Fibroblast of lung (primary cell): ENCODE results near the gene MRAS. TPM values are rescaled to one million over a fixed set of nuclear protein-coding genes. Genes with fewer than 3 reads are reported as not detected.

ENCODE experiments used
- DNase-seq, 2 donors: peaks; one replicate each; pipeline versions ENCODE4 v3.0.0 to v3.0.0-alpha.2; 2010; ENCODE audit warnings: low read depth in 2 of 2
- H2AFZ ChIP-seq: 2 replicates; pipeline ENCODE4 v1.5.1; 2012; ENCODE audit warnings: low read length, control low read depth, inconsistent platforms
- H3K27ac ChIP-seq: 2 replicates; pipeline ENCODE4 v1.5.1; 2011; ENCODE audit warnings: low read length, control low read depth; ENCODE audit not compliant: insufficient read depth
- H3K27me3 ChIP-seq: 2 replicates; pipeline ENCODE4 v1.5.1; 2011; ENCODE audit warnings: mild to moderate bottlenecking, low read length; ENCODE audit not compliant: control insufficient read depth, insufficient read depth
- H3K36me3 ChIP-seq: 2 replicates; pipeline ENCODE4 v1.5.1; 2011; ENCODE audit warnings: low read length; ENCODE audit not compliant: control insufficient read depth, insufficient read depth
- H3K4me1 ChIP-seq: 2 replicates; pipeline ENCODE4 v1.5.1; 2011; ENCODE audit warnings: low read length; ENCODE audit not compliant: control insufficient read depth, insufficient read depth; ENCODE audit errors: extremely low read depth
- H3K4me2 ChIP-seq: 2 replicates; pipeline ENCODE4 v1.5.1; 2011; ENCODE audit warnings: low read length, control low read depth; ENCODE audit not compliant: insufficient read depth; ENCODE audit errors: extremely low read depth
- H3K4me3 ChIP-seq, 4 experiments: fragments of 200-600 bp in 1 of 4; sonication (generic) in 1 of 4; replicated peaks in 1 of 4; 2 replicates each; pipeline ENCODE4 v1.5.1; 2011 to 2016; ENCODE audit warnings: low read length in 4 of 4, low read depth in 3 of 4, mild to moderate bottlenecking in 3 of 4, control low read depth in 2 of 4, inconsistent platforms in 1 of 4, mixed read lengths in 1 of 4; ENCODE audit not compliant: insufficient read depth in 1 of 4; ENCODE audit errors: control extremely low read depth in 1 of 4
- H3K79me2 ChIP-seq: 2 replicates; pipeline ENCODE4 v1.5.1; 2012; ENCODE audit warnings: mild to moderate bottlenecking, low read length, inconsistent platforms; ENCODE audit not compliant: control insufficient read depth, insufficient read depth
- H3K9ac ChIP-seq: 2 replicates; pipeline ENCODE4 v1.5.1; 2011; ENCODE audit warnings: mild to moderate bottlenecking, low read length, control low read depth; ENCODE audit not compliant: insufficient read depth
- H3K9me3 ChIP-seq: 2 replicates; pipeline ENCODE4 v1.5.1; 2012; ENCODE audit warnings: low read depth, low read length; ENCODE audit not compliant: control insufficient read depth, insufficient read depth
- H4K20me1 ChIP-seq: 2 replicates; pipeline ENCODE4 v1.5.1; 2011; ENCODE audit warnings: low read length; ENCODE audit not compliant: control insufficient read depth, insufficient read depth; ENCODE audit errors: extremely low read depth
- CTCF ChIP-seq, 2 donors: IDR thresholded peaks in 1 of 2; conservative IDR thresholded peaks in 1 of 2; 1 replicate in 1 of 2; 2 replicates in 1 of 2; pipeline ENCODE4 v1.5.1; 2011 to 2012; ENCODE audit warnings: low read length in 2 of 2, control low read depth in 1 of 2, inconsistent platforms in 1 of 2, low read depth in 1 of 2, mild to moderate bottlenecking in 1 of 2
- EZH2 ChIP-seq: IDR thresholded peaks from 2 replicates; pipeline ENCODE4 v1.5.1; 2012; ENCODE audit warnings: low read length, control low read depth, mild to moderate bottlenecking; ENCODE audit errors: missing control alignments
- polyA plus RNA-seq, 2 donors: library from polyadenylated mRNA; depleted of rRNA in 1 of 2; stranded (reverse) in 1 of 2; unstranded in 1 of 2; fragments of >200 nt; gene quantifications; 2 replicates each; pipeline ENCODE4 v1.2.1, GENCODE V29; 2011 to 2012; ENCODE audit warnings: missing spikeins in 1 of 2
- total RNA-seq: library from RNA; depleted of rRNA; stranded (reverse); fragments of >200 nt; gene quantifications from 2 replicates; pipeline ENCODE4 v1.2.1, GENCODE V29; 2014

The MRAS gene
- total and polyA plus RNA-seq, 2 donors (not counting 1 experiment from before 2014, with no cell fraction given), result 35.3 to 73.0 TPM

GRCh38 chr3:138364356-138365252 lies 16.2 kb downstream of the MRAS start:
- Histone ChIP-seq H3K4me3 (no peak overlapping the region), H3K4me1 (no peaks in the 10 kb centered on the region), H3K36me3 (no peaks in the 10 kb centered on the region), H4K20me1 (peaks cover 1% of the 10 kb centered on the region), H3K27me3 (no peaks in the 10 kb centered on the region), H2AFZ (no peak overlapping the region), H3K79me2 (no peaks in the 10 kb centered on the region), H3K4me2 (no peak overlapping the region), H3K9ac (no peak overlapping the region), H3K27ac (no peak overlapping the region), H3K9me3 (no peaks in the 10 kb centered on the region)
- TF ChIP-seq CTCF (conservative IDR thresholded peaks at IDR 0.05 in 1 of 2, IDR thresholded peaks at IDR 0.05 in 1 of 2; ENCODE audit: low read depth in 1 of 2, low read length in 2 of 2) (no peak), EZH2 (no peak)
- DNase-seq, result no peak

DNA sequence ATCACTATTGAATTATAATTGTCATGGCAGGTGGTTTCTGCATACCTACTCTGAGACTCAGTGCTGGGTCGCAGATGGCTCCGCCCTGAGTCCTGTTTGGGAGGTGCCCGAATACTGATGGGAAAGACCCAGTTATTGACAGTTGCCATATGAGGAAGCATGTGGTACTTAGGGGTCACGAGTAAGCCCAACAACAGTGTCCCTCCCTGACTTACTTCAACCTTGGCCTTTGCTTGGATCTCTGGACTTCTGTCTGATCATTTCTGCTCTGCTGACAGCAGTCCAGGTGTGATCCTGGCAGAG lies 16.8 kb downstream of the MRAS start:
- H3K4me3 ChIP-seq, result no peak overlapping the region
- H4K20me1 ChIP-seq, result peaks cover 1% of the 10 kb centered on the region
- no peaks in the 10 kb centered on the region for H3K36me3 ChIP-seq
- no peaks in the 10 kb centered on the region for H3K4me1 ChIP-seq
- H3K27me3 ChIP-seq, result no peaks in the 10 kb centered on the region
- H2AFZ ChIP-seq, result no peak overlapping the region
- TF ChIP-seq EZH2 (no peak), CTCF (conservative IDR thresholded peaks at IDR 0.05 in 1 of 2, IDR thresholded peaks at IDR 0.05 in 1 of 2; ENCODE audit: low read depth in 1 of 2, low read length in 2 of 2) (no peak)
- no peak overlapping the region for H3K27ac ChIP-seq
- no peaks in the 10 kb centered on the region for H3K9me3 ChIP-seq
- H3K4me2 ChIP-seq, result no peak overlapping the region
- no peaks in the 10 kb centered on the region for H3K79me2 ChIP-seq
- no peak for DNase-seq
- no peak overlapping the region for H3K9ac ChIP-seq

GRCh38 chr3:138366006-138366759 lies 17.8 kb downstream of the MRAS start:
- Histone ChIP-seq H3K4me1 (no peaks in the 10 kb centered on the region), H3K79me2 (no peaks in the 10 kb centered on the region), H3K27ac (no peak overlapping the region)

More at GRCh38 chr3:138366006-138366759, 17.8 kb downstream of the MRAS start:
- no peak overlapping the region for H3K9ac ChIP-seq
- no peaks in the 10 kb centered on the region for H3K9me3 ChIP-seq
- H3K4me2 ChIP-seq, result no peak overlapping the region
- H3K36me3 ChIP-seq, result no peaks in the 10 kb centered on the region
- H4K20me1 ChIP-seq, result peaks cover 1% of the 10 kb centered on the region
- no peak for DNase-seq
- no peak overlapping the region for H2AFZ ChIP-seq
- TF ChIP-seq CTCF (conservative IDR thresholded peaks at IDR 0.05 in 1 of 2, IDR thresholded peaks at IDR 0.05 in 1 of 2; ENCODE audit: low read depth in 1 of 2, low read length in 2 of 2), result no peak
- TF ChIP-seq EZH2, result no peak
- no peaks in the 10 kb centered on the region for H3K27me3 ChIP-seq
- no peak overlapping the region for H3K4me3 ChIP-seq
